ENCODE measurements around the gene SOD3.

The SOD3 gene

DNA sequence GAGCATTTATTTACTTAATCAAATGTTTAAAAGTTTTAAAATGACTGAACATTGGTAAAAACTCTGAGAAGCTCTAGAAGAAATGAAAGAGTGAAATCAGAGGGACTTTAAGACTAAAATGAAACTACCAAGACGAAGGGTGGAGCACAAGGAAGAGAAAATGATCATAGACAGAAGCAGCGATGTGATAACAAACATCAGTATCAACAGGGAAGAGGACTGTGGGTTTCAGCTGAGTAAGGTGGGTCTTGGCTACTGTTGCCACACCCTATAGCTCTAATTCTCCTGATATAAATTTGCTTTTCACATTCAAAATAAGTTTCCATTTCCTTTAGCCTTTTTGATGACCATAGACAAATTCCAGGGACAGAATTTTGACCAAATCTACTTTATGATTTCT lies 18.4 kb downstream of the SOD3 start:
- no peak for TF ChIP-seq ZFX (IDR thresholded peaks at IDR 0.05)
- TF ChIP-seq, protein P1, sequence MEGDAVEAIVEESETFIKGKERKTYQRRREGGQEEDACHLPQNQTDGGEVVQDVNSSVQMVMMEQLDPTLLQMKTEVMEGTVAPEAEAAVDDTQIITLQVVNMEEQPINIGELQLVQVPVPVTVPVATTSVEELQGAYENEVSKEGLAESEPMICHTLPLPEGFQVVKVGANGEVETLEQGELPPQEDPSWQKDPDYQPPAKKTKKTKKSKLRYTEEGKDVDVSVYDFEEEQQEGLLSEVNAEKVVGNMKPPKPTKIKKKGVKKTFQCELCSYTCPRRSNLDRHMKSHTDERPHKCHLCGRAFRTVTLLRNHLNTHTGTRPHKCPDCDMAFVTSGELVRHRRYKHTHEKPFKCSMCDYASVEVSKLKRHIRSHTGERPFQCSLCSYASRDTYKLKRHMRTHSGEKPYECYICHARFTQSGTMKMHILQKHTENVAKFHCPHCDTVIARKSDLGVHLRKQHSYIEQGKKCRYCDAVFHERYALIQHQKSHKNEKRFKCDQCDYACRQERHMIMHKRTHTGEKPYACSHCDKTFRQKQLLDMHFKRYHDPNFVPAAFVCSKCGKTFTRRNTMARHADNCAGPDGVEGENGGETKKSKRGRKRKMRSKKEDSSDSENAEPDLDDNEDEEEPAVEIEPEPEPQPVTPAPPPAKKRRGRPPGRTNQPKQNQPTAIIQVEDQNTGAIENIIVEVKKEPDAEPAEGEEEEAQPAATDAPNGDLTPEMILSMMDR (conservative IDR thresholded peaks at IDR 0.05): no peak
- H3K27ac ChIP-seq: no peak overlapping the region

- TF ChIP-seq, protein P1 (conservative IDR thresholded peaks at IDR 0.05): no peak
- no peak for TF ChIP-seq ZFX (IDR thresholded peaks at IDR 0.05)
Observed at GRCh38 chr4:24816797-24817196, 21.4 kb downstream of the SOD3 start.

GRCh38 chr4:24820541-24820940 lies 25.2 kb downstream of the SOD3 start:
- TF ChIP-seq, protein P1 (conservative IDR thresholded peaks at IDR 0.05): no peak
- no peak for TF ChIP-seq ZFX (IDR thresholded peaks at IDR 0.05)
- H3K27ac ChIP-seq: no peak overlapping the region

More at GRCh38 chr4:24816797-24817196, 21.4 kb downstream of the SOD3 start:
- H3K27ac ChIP-seq: no peak overlapping the region

DNA sequence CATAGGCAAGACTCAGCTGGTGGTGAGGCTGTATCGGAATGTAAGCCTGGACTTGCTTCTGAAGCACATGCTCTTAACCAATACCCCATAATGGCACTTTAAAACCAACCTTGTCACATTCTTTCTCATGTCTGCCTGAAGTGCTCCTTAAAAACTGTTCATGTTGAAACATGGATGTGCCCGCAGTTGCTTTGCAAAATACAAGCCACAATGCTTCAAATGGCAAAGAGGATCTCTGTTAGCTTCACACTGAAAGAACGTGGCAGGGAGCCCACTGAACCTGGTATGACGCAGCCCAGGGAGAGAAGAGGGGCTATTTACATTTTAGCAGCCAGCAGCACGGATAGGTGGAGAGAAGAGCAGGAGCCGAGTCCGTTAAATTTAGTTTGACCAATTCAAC lies 29.3 kb downstream of the SOD3 start:
- H3K27ac ChIP-seq: no peak overlapping the region
- no peak for TF ChIP-seq ZFX (IDR thresholded peaks at IDR 0.05)
- TF ChIP-seq, protein P1 (conservative IDR thresholded peaks at IDR 0.05): no peak

DNA sequence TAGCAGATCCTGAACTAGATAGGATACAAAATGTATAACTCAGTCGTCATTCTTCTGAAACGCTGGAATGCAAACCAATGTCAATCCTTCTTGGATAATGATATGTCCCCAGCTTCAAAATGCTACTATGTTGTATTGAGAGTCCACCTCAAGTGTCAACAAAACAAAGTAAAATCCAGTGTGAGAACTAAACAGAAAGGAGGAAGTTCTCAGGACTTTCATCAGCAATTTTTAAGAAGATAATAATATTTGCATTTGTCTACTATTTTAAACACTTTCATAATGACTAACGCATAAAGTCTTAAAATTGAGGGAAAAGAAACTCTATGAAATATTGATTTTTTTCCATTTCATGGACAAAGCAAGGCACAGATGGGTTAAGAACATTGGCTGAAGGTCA lies 36.3 kb downstream of the SOD3 start:
- no peak overlapping the region for H3K27ac ChIP-seq
- no peak for TF ChIP-seq ZFX (IDR thresholded peaks at IDR 0.05)
- TF ChIP-seq, protein P1 (conservative IDR thresholded peaks at IDR 0.05): no peak

GRCh38 chr4:24835696-24836095 lies 40.3 kb downstream of the SOD3 start:
- TF ChIP-seq, protein P1 (conservative IDR thresholded peaks at IDR 0.05): no peak
- TF ChIP-seq ZFX (IDR thresholded peaks at IDR 0.05): no peak
- no peak overlapping the region for H3K27ac ChIP-seq

- H3K27ac ChIP-seq: no peak overlapping the region
- no peak for TF ChIP-seq ZFX (IDR thresholded peaks at IDR 0.05)
- TF ChIP-seq, protein P1 (conservative IDR thresholded peaks at IDR 0.05): no peak
Observed at GRCh38 chr4:24836661-24837242, 41.4 kb downstream of the SOD3 start.
